Stimulated activated CD4-positive, alpha-beta T cell treated with anti-CD3 and anti-CD28 coated beads, Interleukin-12 subunit alpha, Interleukin-12 subunit beta, amount 100 ng/mL, for 48 hours (primary cell): Measurements from ENCODE around the gene NAALADL2.
"Not testable (repeated sequence)": the region's sequence is repeated elsewhere in the genome, so short reads cannot be mapped to it uniquely, and the experiment has no call there.

Source experiments
- DNase-seq, 3 donors: peaks; one replicate each; pipeline ENCODE4 v3.0.0-alpha.2; 2020; ENCODE audit warnings: low read depth in 2 of 3, low spot score in 1 of 3

Gene NAALADL2

DNA sequence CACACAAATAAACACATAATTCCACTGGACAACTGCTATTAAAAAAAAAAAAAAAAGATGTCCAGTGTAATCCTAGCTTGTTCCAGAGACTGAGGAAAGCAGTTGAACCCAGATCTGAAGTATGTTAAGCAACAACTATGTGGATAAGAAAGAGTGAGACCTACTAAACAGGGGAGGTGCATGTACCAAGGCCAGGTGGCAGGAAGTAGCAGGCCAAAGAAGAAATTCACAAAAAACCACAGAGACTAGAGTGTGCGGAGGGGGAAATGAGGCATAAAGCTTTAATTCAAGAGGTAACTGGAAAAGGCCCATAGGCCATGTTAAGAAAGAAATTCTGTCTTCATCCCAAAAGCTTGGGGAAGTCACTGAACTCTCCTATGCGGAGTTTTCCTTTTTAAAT is 490.0 kb downstream of the NAALADL2 start:
- DNase-seq = no peak

DNA sequence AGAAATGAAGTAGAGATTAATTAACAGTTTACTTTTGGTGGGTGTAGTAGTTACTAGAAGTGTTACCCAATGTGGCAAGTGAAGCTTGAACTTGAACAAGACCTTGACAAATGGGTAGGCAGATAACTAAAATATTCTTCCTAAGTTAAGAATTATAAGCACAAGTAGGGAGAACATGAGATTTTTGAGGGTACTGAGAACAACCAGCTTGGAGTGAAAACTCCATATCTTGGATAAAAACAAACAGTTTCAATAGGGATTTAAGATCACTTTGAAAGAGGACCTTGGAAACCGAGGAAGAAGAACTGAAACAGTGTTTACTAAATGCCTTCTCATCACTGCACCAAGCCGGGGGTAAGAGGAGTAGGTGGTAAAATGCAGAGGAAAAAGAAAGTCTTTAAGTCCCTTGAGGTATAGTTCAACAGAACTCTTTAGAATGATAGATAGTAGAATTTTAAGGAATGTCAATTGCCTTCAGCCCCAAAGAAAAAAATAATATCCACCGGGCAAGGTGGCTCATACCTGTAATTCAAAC is 496.7 kb downstream of the NAALADL2 start:
- no peak for DNase-seq

DNA sequence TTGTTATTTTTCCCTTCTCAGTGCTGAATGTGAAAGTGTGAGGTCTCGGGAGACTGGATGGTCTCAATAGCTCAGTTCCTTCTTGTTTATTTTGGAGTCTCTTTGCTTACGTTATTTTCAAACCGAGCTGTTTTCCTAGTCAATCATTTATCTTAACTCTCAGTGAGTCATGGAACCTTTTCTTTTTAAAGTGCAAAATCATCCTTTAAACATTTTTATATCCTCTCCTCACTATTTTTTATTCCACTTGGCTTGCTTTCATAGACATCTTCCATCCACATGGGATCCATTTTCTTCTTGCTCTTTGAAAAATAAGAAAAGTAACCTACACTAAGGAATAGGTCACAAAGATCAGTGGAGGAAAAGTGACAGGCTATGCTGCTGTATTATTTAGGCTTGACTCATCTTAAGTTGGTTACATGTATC is 497.8 kb downstream of the NAALADL2 start:
- DNase-seq = no peak

DNA sequence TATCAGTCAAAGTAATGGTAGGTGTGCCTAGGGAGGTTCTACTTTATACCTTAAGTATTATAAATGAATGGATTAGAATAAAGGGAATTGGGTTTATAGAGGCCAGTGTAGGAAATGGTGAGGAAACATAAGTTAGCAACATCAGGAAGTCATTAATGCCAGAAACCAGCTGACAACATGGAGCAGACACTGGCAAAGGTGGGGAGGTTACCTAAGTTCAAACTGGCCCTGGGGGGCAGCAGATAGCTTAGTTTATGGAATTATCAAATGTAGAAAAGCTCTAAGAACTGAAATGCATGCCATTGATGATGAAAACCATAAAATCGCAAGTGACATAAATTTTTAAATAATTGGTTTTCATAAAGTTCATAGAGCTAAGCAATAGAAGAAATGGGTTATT is 498.6 kb downstream of the NAALADL2 start:
- no peak for DNase-seq

DNA sequence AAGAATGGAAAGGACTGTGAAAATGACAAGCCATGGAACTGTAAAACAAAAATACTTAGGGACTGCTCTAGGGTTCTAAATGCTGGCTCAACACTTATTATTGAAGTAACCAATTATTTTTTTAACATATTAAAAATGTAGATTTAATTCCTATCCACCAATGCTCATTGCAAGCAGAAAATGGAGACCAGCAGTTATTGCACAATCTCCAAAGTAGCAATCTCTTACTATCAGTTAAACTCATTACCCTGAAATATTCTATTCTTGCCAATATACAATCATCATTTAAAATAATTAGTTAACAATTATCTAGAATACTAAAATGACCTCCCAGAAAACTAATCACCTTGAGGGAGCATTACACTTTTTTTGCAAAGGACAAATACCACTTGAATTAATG is 499.8 kb downstream of the NAALADL2 start:
- DNase-seq = no peak

DNA sequence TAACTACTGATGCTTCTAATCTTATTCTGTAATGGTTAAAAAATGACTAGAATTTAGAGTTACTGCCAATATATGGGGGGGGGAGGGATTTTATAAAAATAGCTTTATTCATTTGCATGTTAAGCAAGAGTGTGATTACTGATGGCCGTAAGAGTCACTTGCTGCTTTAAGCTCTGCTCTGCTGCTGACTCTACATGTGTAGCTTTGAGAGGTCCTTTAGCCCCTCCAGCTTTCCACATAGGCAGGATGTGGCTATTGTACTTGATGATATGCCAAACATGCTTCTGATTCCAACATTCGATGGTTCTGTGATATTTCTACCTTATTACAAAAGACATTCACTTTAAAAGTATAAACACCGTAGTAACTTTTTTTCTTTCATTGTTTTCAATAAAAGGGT is 511.3 kb downstream of the NAALADL2 start:
- DNase-seq = not testable (repeated sequence)

DNA sequence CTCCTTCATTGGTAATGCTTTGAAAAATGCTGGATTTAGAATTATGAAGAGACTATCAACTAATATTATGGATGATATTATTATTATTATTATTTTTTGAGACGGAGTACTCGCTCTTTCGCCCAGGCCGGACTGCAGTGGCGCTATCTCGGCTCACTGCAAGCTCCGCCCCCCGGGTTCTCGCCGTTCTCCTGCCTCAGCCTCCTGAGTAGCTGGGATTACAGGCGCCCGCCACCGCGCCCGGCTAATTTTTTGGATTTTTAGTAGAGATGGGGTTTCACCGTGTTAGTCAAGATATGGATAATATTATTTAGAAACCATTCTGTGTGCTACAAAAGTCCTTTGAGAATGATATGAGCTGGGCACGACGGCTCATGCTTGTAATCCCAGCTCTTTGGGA is 512.1 kb downstream of the NAALADL2 start:
- DNase-seq = not testable (repeated sequence)

DNA sequence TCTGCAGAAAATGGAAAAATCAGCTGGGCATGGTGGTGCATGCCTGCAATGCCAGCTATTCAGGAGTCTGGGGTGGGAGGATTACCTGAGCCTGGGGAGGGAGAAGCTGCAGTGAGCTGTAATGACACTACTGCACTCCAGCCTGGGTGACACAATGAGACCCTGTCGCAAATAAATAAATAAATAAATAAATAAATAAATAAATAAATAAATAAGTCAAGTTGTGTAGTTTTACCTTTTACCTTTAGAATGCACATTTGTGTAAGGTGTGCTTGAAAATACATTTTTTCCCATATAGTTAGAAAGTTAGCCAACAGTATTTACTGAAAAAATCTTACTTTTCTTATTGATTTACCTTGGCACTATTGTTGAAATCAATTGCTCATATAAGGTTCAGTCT is 515.6 kb downstream of the NAALADL2 start:
- no peak for DNase-seq

DNA sequence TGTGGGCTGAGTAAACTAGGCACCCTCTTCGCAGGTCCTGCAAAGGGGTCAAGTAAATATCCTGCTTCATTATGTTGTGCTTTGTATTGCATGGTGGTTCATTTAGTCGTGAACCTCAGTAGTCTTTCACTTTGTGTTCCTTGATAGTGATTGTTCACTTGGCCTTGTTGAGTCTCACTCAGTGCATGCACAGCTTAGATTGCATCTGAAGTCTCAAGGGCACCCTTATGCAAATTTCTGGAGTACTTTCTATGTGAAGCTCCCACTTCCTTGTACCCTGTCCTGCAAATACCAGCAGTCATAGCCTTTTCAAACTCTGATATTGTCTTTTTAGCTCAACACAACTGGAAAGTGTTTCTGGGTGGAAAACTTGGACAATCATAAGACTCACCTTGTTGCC is 519.2 kb downstream of the NAALADL2 start:
- no peak for DNase-seq

DNA sequence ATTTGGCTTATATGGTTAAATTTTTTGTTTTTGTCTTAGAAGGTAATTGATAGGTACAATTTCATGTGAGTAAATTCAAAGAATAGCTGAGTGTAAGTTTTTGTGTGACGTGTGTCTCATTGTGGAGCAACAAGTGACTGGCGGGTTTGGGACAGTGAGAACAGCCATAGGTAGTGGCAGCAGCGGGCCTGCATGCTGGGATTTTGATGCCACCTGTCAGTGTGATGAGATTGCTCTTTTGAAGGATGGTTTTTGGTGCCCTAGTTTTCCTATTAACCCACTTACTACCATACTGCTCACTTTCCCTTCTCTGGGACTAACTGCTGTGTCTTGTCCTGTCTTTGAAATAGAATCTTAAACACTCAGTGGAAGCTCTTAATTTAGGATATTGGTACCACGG is 522.6 kb downstream of the NAALADL2 start:
- no peak for DNase-seq

DNA sequence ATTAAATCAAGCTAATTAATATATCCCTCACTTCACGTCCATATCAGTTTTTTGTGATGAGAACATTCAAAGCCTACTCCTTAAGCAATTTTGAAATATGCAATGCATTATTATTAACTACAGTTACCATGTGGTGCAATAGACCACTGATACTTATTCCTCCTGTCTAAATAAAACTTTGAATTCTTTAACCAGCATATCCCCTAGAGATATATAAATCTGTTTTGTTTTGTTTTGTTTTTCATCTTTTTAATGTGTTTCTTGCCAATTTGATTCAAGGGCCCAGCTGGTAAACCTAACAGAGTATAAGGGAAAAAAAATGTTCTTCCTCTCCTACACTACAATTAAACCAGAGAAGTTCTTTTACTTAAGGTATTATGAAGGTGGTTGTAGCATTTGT is 524.2 kb downstream of the NAALADL2 start:
- no peak for DNase-seq

DNA sequence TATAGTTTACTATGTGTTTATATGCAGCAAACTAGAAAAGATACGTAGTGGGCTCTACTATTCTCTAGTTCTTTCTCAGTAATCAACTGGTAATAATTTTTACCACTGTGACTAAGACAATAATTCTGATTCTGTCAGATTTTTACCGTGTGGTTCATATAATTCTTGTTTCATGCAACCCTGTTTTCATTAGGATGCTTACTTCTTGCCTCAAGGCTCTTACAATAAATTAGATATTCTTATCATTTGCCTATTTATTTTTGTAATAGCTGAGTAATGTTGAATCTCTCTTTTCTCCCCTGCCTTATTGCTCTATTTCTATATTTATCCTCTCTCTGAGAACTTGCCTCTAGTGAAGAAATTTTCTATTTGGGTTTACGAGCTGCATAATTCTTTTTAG is 524.7 kb downstream of the NAALADL2 start:
- DNase-seq = no peak

DNA sequence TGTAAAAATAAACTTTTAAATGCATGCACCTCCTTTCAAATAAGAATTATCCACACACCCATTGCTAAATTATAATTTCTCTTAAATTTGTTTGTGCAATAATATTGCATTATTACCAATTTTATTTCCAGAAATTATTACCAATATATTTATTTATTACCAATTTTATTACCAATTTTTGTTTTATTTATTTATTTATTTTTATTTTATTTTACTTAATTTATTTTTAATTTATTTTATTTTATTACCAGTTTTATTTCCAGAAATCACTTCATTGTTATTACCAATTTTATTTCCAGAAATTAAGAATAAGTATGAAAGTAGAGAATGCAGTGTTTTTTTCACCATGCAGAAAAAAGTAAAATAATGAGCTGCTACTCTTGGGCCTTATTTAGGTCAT is 525.4 kb downstream of the NAALADL2 start:
- no peak for DNase-seq

DNA sequence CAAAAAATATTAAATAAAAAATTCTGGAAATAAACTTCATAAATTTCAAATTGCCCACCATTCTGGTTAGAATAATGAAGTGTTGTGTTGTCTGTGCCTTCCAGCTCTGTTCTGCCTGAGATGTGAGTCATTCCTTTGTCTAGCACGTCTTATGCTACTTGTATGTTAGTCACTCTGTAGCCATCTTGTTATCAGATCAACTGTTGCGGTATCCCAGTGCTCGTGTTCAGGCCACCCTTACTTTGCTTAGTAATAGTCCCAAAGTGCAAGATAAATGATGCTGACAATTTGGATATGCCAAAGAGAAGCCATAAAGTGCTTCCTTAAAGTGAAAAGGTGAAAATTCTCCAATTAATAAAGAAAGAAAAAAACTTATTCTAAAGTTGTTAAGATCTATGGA is 527.5 kb downstream of the NAALADL2 start:
- no peak for DNase-seq

DNA sequence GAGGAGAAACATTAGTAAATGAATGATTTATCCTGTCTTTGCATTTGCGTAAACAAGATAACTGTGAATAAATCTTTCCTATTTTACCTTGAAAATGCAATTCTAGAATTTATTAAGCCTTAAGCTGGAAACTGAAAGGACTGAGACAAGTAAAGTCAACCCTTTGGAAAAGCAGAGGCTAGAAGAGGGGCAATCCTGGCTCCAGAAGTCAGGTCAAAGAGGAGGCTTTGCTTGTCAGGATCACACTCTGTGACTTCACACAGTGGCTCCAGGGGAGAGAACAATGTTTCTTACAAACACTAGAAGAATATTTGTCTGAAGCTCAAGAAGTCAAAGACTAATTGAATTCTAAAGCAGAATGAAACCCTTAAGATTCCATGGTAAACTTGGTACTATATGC is 530.4 kb downstream of the NAALADL2 start:
- no peak for DNase-seq

DNA sequence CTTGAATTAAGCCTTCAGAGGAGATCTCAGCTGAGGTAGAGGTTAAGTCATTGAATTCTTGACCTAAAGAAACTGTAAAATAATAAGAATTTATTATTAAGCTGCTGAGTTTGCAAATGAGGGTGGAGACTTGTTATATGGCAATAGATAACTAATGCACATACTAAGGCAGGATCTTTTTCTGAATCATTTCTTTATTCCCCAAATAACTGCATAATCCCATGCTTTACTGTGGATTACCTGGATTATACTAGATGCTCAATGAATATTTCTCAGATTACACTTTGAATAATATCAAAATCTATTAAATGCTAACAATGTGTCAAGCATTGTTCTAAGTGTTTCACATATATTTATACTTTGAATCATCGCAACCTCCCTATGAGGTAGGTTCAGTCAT is 532.5 kb downstream of the NAALADL2 start:
- DNase-seq = no peak

DNA sequence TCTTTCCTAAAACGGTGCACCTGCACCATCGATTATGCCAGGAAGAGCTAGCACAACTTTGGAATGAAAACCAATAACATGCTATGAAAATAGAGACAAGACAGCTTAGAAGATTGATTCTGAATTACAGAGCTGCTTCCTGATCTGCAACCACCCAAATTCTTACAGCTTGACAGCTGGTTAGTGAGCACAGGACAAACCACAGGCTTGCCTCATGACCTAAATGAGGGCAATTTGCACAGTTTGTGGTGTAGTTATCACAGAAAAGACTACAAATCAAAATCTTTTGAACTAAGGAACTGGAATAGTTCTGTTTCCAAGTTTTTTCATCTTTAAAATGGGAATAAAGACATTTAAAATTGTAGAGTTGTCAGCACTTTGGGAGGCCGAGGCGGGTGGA is 533.5 kb downstream of the NAALADL2 start:
- DNase-seq = no peak

DNA sequence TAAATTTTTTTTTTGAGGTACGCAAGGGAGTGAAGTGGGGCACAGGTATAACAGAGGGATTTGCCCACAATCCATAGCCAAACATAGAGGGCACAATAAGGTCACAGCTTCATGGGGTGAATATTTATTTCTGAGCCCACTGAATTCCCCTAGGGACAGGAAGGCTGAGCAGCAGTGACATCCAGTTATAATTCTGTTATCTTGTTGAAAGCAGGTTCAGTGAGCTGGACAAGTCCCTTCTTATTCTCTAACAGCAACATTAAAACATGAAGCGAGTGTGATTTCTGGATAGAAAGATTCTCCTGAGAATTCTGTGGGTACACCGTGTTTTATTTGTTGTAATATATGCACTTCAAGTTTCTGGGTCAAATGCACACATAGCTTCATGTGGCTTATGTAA is 538.2 kb downstream of the NAALADL2 start:
- no peak for DNase-seq

DNA sequence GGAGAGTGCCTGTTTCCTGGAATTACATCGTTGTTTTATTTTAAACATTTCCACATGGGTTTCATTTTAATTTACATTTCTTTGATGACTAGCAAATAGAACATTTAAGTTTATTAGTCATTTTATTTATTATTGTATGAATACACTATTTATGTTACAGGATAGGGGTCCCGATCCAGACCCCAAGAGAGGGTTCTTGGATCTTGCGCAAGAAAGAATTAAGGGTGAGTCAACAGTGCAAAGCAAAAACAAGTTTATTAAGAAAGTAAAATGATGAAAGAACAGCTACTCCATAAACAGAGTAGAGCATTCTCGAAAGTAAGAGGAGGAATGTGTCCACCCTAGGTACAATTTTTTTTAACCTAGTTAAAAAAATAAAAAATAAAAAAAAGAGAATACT is 539.5 kb downstream of the NAALADL2 start:
- DNase-seq = no peak

DNA sequence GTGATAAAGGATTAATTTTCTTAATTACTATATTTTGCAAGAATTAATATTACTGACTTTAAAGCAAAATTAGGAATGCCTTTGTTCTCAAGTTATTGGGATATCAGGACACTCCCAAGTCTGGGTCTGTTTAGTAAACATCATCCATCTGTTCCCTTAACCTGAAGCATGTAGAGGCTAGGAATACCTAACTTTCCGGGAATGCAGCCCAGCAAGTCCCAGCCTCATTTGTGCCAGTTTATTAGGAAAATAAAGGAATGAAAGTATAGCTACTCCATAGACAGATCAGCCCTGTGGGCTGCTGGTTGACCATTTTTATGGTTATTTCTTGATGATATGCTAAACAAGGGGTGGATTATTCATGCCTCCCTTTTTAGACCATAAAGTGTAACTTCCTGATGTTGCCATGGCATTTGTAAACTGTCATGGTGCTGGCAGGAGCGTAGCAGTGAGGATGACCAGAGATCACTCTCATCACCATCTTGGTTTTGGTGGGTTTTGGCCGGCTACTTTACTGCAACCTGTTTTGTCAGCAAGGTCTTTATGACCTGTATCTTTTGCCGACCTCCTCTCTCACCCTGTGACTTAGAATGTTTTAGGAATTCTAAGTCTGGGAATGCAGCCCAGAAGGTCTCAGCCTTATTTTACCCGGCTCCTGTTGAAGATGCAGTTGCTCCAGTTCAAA is 540.2 kb downstream of the NAALADL2 start:
- no peak for DNase-seq

DNA sequence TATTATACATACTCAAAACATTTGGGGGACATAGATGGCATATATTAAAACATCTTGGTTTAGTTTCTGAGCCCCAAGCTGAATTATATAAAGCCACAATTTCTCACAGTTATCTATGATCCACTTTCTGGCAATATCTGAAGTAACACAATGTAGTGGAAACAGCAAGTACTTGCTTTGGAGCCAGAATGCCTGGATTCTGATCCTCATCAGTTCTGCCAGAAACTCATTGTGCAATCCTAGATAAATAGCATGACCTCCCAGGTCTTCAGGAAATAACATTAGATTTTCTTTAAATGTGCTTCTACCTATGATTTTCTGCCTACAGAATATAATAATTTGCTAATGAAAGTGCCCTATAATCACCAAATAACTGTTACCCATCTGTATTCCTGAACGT is 544.9 kb downstream of the NAALADL2 start:
- no peak for DNase-seq

DNA sequence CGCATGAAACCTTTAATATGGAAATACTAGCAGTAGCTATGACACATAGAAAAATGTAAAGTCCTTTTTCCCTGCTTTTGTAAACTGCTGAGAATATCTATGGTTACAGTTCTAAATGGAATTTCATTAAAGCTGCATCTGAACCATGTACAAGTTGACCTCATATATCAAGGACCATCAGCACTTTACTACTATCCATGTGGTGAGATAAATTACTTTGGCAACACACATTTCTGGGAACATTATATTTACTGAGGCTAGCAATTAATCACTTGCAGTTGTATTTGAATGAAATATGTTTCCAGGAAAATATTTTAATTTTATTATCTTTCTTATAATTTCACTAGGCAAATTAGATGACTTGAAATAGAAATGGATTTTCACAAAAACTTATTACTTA is 545.5 kb downstream of the NAALADL2 start:
- DNase-seq = no peak

DNA sequence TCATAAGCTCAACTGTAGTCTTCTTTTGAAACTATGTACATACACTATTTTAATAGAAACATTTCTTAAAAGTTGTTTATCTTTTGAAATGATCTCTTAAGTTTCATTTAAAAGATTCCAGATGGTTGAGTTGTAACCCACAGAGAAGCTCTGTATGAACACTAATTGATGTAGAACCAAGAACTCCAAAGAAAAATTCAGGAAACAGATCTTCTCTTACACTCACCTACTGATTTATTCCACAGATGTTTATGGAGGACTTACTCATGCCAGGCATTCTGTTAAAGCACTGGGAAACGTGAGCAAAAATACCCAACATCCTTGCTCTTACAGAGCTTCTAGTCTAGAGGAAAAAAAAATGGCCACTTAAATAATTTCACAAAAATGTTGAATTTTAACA is 551.1 kb downstream of the NAALADL2 start:
- DNase-seq = no peak
